Erythroblast (primary cell): ENCODE measurements around the gene B3GLCT.
A peak's percentile ranks its signal among the peaks of the same experiment; 100 is the strongest.
"Not testable (repeated sequence)": the region's sequence is repeated elsewhere in the genome, so short reads cannot be mapped to it uniquely, and the experiment has no call there.

Experiments used
- DNase-seq, 2 experiments: peaks; one replicate each; lab custom pipeline; 2025; lab: John Stamatoyannopoulos, UW
- GATA1 ChIP-seq: IDR thresholded peaks from 2 replicates; pipeline ENCODE4 v1.6.1; 2011; ENCODE audit warnings: low read depth, mild to moderate bottlenecking, control low read depth, low read length, moderate library complexity
- POLR2A ChIP-seq: IDR thresholded peaks from 2 replicates; pipeline ENCODE4 v1.6.1; 2011; ENCODE audit warnings: mild to moderate bottlenecking, low read length

Gene B3GLCT

GRCh38 chr13:31321457-31321856 is 121.7 kb downstream of the B3GLCT start:
- TF ChIP-seq GATA1 (no peak), POLR2A (no peak)

DNA sequence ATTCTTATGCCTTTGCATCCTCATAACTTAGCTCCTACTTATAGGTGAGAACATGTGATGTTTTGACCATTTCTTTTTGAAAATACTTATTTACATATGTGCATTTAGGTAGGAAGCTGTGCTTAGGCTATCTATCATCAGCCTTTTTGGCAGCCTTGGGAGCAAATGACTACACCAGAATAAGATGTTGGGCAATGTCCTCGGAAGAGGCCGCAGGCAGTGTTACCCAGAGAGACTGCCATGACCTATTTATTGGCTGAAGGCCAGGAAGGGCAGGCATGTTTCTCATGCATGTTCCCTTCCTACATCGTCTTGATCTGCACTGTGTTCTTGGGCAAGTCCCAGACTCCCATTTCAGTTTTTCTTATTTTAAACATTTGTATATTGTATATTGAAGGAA is 122.3 kb downstream of the B3GLCT start:
- peak in 1 of 2 experiments; percentile 6 for DNase-seq
- TF ChIP-seq GATA1 (no peak), POLR2A (no peak)

More at GRCh38 chr13:31321457-31321856, 121.7 kb downstream of the B3GLCT start:
- DNase-seq, result no peak

- no peak for TF ChIP-seq GATA1
- no peak for TF ChIP-seq POLR2A
- no peak for DNase-seq
Observed at GRCh38 chr13:31322702-31323405, 123.1 kb downstream of the B3GLCT start.

DNA sequence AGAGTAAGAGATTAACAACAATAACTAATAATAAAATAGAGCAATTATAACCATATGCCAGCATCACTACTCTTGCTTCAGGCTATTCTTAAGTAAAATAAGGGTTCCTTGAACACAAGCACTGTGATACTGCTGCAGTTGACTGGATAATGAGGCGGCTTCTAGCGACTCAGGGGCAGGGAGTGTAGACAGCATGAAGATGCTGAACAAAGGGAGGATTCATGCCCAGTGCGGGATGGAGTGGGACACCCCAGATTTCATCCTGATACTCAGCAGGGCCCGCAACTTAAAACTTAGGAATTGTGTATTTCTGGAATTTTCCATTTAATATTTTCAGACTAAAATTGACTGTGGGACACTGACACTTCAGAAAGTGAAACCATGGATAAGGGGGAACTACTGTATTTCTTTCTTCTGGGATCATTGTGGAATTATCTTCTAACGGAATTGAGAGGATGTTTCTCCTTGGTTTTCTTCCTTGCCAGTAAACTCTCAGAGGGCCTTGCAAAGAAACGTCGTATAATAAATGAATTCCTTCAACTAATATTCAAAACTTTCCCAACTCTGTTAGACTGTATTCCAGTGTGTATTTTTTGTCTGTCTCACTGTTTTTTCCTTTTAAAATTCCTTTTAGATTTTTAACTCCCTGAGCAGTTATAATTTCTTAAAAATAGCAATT is 127.5 kb downstream of the B3GLCT start:
- TF ChIP-seq GATA1, result no peak
- no peak for TF ChIP-seq POLR2A
- no peak for DNase-seq

- TF ChIP-seq POLR2A (no peak), GATA1 (no peak)
- DNase-seq, result no peak
Observed at GRCh38 chr13:31328549-31329235, 128.9 kb downstream of the B3GLCT start.

- no peak for DNase-seq
Observed at GRCh38 chr13:31330236-31330635, 130.5 kb downstream of the B3GLCT start.

GRCh38 chr13:31331068-31331467 is 131.3 kb downstream of the B3GLCT start:
- no peak for TF ChIP-seq POLR2A
- TF ChIP-seq GATA1, result no peak
- no peak for DNase-seq

More at GRCh38 chr13:31330236-31330635, 130.5 kb downstream of the B3GLCT start:
- no peak for TF ChIP-seq GATA1
- TF ChIP-seq POLR2A, result no peak

- DNase-seq, result no peak
- TF ChIP-seq POLR2A (no peak), GATA1 (no peak)
Observed at GRCh38 chr13:31334547-31334946, 134.8 kb downstream of the B3GLCT start.

DNA sequence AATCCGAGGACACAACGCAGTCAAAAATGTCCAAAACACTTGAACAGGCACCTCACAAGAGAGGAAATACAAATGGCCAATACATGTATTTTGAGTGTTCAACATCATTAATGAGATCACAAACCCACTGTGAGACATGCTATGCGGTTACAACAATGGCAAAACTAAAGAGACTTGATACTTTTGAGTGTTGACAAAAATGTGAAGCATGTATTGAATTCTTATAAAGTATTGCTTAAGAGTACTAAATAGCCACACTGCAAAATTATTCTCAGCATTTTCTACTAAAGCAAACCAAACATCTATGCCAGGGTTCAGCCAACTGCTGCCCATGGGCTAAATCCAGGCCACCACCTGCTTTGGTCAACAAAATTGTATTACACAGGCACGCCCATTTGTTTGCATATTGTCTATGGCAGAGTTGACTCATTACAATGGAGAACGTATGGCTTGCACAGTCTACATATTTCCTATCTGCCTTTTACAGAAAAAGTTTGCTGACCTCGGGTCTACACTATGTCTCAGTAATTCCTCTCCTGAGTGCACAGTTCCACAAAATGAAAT is 135.3 kb downstream of the B3GLCT start:
- TF ChIP-seq POLR2A, result no peak
- no peak for TF ChIP-seq GATA1
- no peak for DNase-seq

GRCh38 chr13:31339616-31340015 is 139.8 kb downstream of the B3GLCT start:
- not testable (repeated sequence) for DNase-seq

DNA sequence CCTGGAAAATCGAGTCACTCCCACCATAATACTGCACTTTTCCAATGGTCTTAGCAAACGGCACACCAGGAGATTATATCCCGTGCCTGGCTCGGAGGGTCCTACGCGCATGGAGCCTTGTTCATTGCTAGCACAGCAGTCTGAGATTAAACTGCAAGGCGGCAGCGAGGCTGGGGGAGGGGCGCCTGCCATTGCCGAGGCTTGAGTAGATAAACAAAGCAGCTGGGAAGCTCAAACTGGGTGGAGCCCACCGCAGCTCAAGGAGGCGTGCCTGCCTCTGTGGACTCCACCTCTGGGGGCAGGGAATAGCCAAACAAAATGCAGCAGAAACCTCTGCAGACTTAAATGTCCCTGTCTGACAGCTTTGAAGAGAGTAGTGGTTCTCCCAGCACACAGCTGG is 141.1 kb downstream of the B3GLCT start:
- not testable (repeated sequence) for DNase-seq

GRCh38 chr13:31346891-31347290 is 147.1 kb downstream of the B3GLCT start:
- TF ChIP-seq GATA1, result no peak
- no peak for DNase-seq

DNA sequence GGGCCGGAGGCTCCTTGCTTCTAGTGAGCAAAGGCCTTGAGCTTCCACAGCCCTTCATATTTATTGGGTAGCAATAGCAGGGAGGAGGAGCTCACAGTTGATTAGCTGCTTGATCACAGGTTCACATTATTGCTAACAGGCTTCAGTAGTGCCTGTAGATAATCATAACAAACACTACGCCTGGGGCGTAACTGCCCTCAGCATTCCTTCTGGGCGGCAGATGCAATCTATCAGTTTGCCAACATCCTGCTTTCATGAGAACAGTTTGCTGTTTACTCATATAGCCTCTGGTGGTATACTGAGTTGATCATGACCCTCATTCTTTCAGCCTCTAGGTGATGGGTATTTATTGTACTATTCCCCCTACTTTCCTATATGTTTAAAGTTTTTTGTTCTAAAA is 149.4 kb downstream of the B3GLCT start:
- no peak for DNase-seq
- TF ChIP-seq POLR2A, result no peak
- no peak for TF ChIP-seq GATA1

DNA sequence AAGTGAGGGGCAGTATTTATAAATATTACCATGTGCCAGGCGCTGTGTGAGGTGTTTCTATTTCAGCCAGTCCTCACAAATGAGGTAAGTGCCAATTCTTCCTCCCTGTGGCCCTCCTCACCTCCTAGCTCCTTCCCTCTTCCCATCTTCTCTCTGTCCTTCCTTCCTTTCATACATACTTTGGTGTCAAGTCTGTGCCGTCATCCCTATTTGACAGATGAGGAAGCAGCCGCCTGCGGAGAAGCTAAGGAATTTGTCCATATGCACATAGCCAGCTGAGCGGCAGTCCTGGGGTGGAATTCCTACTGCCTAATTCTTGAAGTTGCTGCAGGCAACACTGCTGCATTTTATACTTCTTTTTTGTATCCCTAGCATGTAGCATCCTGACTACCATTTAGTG is 150.8 kb downstream of the B3GLCT start:
- TF ChIP-seq POLR2A (no peak), GATA1 (no peak)
- no peak for DNase-seq
